SK-N-DZ (cell line): Measurements from ENCODE around the gene IQGAP3.
A peak's percentile ranks its signal among the peaks of the same experiment; 100 is the strongest.
"Not testable (repeated sequence)": the region's sequence is repeated elsewhere in the genome, so short reads cannot be mapped to it uniquely, and the experiment has no call there.

Source experiments
- DNase-seq: peaks from one replicate; pipeline ENCODE4 v3.0.0-alpha.2; 2015; ENCODE audit warnings: low spot score

Gene IQGAP3

GRCh38 chr1:156592910-156593660, 20.7 kb upstream of the IQGAP3 start:
- no peak for DNase-seq

- no peak for DNase-seq
These were observed 20.0 kb upstream of the IQGAP3 start for GRCh38 chr1:156592158-156592909.

GRCh38 chr1:156591432-156592157, 19.2 kb upstream of the IQGAP3 start, which contains the start of gene NAXE:
Gene NAXE, plus strand, starts transcription at chr1:156591776. Its CDS starts 29 bp downstream, at chr1:156591805.
- peak; percentile 70 for DNase-seq

- DNase-seq: no peak
These were observed 18.7 kb upstream of the IQGAP3 start for GRCh38 chr1:156591181-156591431.

GRCh38 chr1:156590326-156591180, 18.2 kb upstream of the IQGAP3 start:
- no peak for DNase-seq

GRCh38 chr1:156589546-156589945, 17.2 kb upstream of the IQGAP3 start:
- DNase-seq: no peak

- not testable (repeated sequence) for DNase-seq
These were observed 15.6 kb upstream of the IQGAP3 start for GRCh38 chr1:156587927-156588326.

- no peak for DNase-seq
These were observed 14.6 kb upstream of the IQGAP3 start for GRCh38 chr1:156586892-156587477.

GRCh38 chr1:156586323-156586722, 14.0 kb upstream of the IQGAP3 start:
- DNase-seq: no peak

GRCh38 chr1:156584813-156585212, 12.4 kb upstream of the IQGAP3 start:
- no peak for DNase-seq

GRCh38 chr1:156583821-156584622, 11.7 kb upstream of the IQGAP3 start:
- peak; percentile 86 for DNase-seq

- no peak for DNase-seq
These were observed 10.1 kb upstream of the IQGAP3 start for GRCh38 chr1:156582388-156583017.

- DNase-seq: no peak
These were observed 9.5 kb upstream of the IQGAP3 start for GRCh38 chr1:156581661-156582387.

GRCh38 chr1:156579472-156579871, 7.1 kb upstream of the IQGAP3 start, which contains the start of gene TTC24:
Gene TTC24, plus strand, starts transcription at chr1:156579723. Its CDS starts 1,642 bp downstream, at chr1:156581365.
- no peak for DNase-seq

- DNase-seq: no peak
These were observed 5.7 kb upstream of the IQGAP3 start for GRCh38 chr1:156578055-156578454.

GRCh38 chr1:156577550-156577949, 5.2 kb upstream of the IQGAP3 start:
- no peak for DNase-seq

GRCh38 chr1:156574039-156574633, 1.8 kb upstream of the IQGAP3 start:
- no peak for DNase-seq

GRCh38 chr1:156572663-156573018, 276 bp upstream of the IQGAP3 start:
- DNase-seq: no peak
